Spleen (tissue), 7 donors: ENCODE results near the gene C22orf39.

Experiments
- POLR2A ChIP-seq, 3 donors: fragments of 450-650 bp; IDR thresholded peaks; one replicate each; pipeline ENCODE4 v1.5.1; 2017; ENCODE audit warnings: antibody characterized with exemption in 3 of 3, mild to moderate bottlenecking in 1 of 3
- TF ChIP-seq, protein P1 (sequence below), 11 experiments: fragments of 200-600 bp in 7 of 11; fragments of 450-650 bp in 4 of 11; sonication (generic) in 4 of 11; IDR thresholded peaks in 8 of 11; conservative IDR thresholded peaks in 3 of 11; 1 replicate in 7 of 11; 2 replicates in 4 of 11; pipeline versions ENCODE4 v1.4.0 to v1.8.0; 2016 to 2021; ENCODE audit warnings: antibody characterized with exemption in 11 of 11, inconsistent platforms in 4 of 11, mild to moderate bottlenecking in 1 of 11
- donor health status: DM: no; HTN: no; CAD: no; lungs with moderate emphysema.
- donor health status: DM: no; HTN: no; CAD: no.
- donor health status: DM: no; HTN: no; CAD: no.

DNA sequence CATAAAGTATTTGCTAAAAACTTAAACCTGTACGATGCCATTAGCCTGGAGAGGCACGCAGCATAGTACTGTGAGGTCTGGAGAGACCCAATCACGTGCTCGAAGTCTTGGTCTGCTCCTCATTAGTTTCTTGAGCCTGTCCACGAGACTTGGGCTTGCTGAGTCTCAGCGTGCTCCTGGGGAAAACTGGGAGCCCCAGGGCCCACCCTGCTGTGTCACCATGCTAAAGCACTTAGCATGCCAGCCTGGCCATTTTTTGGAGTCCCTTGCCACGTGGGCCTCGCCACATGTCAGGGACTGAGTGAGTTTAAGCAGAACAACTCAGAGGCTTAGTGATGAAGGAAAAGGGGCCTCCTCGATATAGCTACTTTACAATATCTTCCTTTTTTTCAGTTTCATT, 34.8 kb upstream of the C22orf39 start:
- TF ChIP-seq, protein P1, sequence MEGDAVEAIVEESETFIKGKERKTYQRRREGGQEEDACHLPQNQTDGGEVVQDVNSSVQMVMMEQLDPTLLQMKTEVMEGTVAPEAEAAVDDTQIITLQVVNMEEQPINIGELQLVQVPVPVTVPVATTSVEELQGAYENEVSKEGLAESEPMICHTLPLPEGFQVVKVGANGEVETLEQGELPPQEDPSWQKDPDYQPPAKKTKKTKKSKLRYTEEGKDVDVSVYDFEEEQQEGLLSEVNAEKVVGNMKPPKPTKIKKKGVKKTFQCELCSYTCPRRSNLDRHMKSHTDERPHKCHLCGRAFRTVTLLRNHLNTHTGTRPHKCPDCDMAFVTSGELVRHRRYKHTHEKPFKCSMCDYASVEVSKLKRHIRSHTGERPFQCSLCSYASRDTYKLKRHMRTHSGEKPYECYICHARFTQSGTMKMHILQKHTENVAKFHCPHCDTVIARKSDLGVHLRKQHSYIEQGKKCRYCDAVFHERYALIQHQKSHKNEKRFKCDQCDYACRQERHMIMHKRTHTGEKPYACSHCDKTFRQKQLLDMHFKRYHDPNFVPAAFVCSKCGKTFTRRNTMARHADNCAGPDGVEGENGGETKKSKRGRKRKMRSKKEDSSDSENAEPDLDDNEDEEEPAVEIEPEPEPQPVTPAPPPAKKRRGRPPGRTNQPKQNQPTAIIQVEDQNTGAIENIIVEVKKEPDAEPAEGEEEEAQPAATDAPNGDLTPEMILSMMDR (IDR thresholded peaks at IDR 0.05 in 8 of 11, conservative IDR thresholded peaks at IDR 0.05 in 3 of 11): no peak
- no peak for TF ChIP-seq POLR2A (IDR thresholded peaks at IDR 0.05)
